ENCODE measurements around the gene TTBK2.

GRCh38 chr15:42696626-42697025, 224.0 kb downstream of the TTBK2 start:
- TF ChIP-seq, protein P1, sequence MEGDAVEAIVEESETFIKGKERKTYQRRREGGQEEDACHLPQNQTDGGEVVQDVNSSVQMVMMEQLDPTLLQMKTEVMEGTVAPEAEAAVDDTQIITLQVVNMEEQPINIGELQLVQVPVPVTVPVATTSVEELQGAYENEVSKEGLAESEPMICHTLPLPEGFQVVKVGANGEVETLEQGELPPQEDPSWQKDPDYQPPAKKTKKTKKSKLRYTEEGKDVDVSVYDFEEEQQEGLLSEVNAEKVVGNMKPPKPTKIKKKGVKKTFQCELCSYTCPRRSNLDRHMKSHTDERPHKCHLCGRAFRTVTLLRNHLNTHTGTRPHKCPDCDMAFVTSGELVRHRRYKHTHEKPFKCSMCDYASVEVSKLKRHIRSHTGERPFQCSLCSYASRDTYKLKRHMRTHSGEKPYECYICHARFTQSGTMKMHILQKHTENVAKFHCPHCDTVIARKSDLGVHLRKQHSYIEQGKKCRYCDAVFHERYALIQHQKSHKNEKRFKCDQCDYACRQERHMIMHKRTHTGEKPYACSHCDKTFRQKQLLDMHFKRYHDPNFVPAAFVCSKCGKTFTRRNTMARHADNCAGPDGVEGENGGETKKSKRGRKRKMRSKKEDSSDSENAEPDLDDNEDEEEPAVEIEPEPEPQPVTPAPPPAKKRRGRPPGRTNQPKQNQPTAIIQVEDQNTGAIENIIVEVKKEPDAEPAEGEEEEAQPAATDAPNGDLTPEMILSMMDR (optimal IDR thresholded peaks at IDR 0.05 in 1 of 3, IDR thresholded peaks at IDR 0.05 in 1 of 3, conservative IDR thresholded peaks at IDR 0.05 in 1 of 3; ENCODE audit: extremely low read depth in 1 of 3, insufficient read depth in 2 of 3, low read length in 3 of 3) = no peak
- no peak for TF ChIP-seq EZH2 (IDR thresholded peaks at IDR 0.05; ENCODE audit: low read length)

Data from keratinocyte (primary cell).